Cardiac septum (tissue), 1 donor: ENCODE results near the gene SLC16A11. TPM values are rescaled to one million over a fixed set of nuclear protein-coding genes. Genes with fewer than 3 reads are reported as not detected.

ENCODE experiments used
- DNase-seq: peaks from one replicate; pipeline ENCODE4 v3.0.0-alpha.2; 2020; ENCODE audit warnings: low spot score
- intact Hi-C: fragments of 100-400 bp; cut with DNase I; formaldehyde crosslinking; loops from one replicate; pipeline ENCODE4 v1.14.0; 2022
- total RNA-seq: library from RNA; stranded (reverse); fragmentation: NEBNext Ultra II Directional; extraction: Animal tissue kit (Norgen Biotek cat#: 25700); gene quantifications from one replicate; pipeline ENCODE4 v1.2.1, GENCODE V29; 2021
- donor health status: DM: no; HTN: no; CAD: no.

The SLC16A11 gene
- total RNA-seq, 1 donor from 2014 or later: 1.1 TPM

GRCh38 chr17:7016418-7016817, 27.5 kb downstream of the SLC16A11 start:
- intact Hi-C loops: no loop called here
- DNase-seq: no peak

- intact Hi-C loops: loop anchor here (5.0 kb wide), 2 partner anchors 348 to 363 kb away; partner anchors contain the start of genes C17orf100 and MED31
- no peak for DNase-seq
These were observed 28.6 kb downstream of the SLC16A11 start for GRCh38 chr17:7014995-7015958.

GRCh38 chr17:7014261-7014994, 29.5 kb downstream of the SLC16A11 start:
- DNase-seq: peak; percentile 99
- intact Hi-C loops: loop anchor here (5.0 kb wide), 2 partner anchors 347 to 362 kb away; partner anchors contain the start of genes C17orf100 and MED31

- no peak for DNase-seq
- intact Hi-C loops: loop anchor here (5.0 kb wide), 2 partner anchors 345 to 360 kb away; partner anchors contain the start of genes C17orf100 and MED31
These were observed 32.0 kb downstream of the SLC16A11 start for GRCh38 chr17:7011942-7012254.

GRCh38 chr17:7011415-7011814, 32.5 kb downstream of the SLC16A11 start:
- no peak for DNase-seq

GRCh38 chr17:7010523-7010922, 33.4 kb downstream of the SLC16A11 start:
- intact Hi-C loops: loop anchor here (5.0 kb wide), 2 partner anchors 343 to 358 kb away; partner anchors contain the start of genes C17orf100 and MED31
- DNase-seq: no peak

More at GRCh38 chr17:7011415-7011814, 32.5 kb downstream of the SLC16A11 start:
- intact Hi-C loops: loop anchor here (5.0 kb wide), 2 partner anchors 344 to 359 kb away; partner anchors contain the start of genes C17orf100 and MED31

- no peak for DNase-seq
- intact Hi-C loops: loop anchor here (10.0 kb wide), 1 partner anchor 162 kb away; no protein-coding TSS in a partner anchor
These were observed 36.7 kb downstream of the SLC16A11 start for GRCh38 chr17:7007143-7007542.

GRCh38 chr17:7005716-7006115, 38.2 kb downstream of the SLC16A11 start:
- intact Hi-C loops: loop anchor here (2.0 to 10.0 kb wide), 2 partner anchors 91 to 161 kb away; no protein-coding TSS in a partner anchor
- no peak for DNase-seq

GRCh38 chr17:7004398-7005253, 39.3 kb downstream of the SLC16A11 start:
- intact Hi-C loops: loop anchor here (2.0 to 10.0 kb wide), 2 partner anchors 90 to 160 kb away; no protein-coding TSS in a partner anchor
- no peak for DNase-seq

- intact Hi-C loops: loop anchor here (2.0 to 10.0 kb wide), 2 partner anchors 89 to 159 kb away; no protein-coding TSS in a partner anchor
- no peak for DNase-seq
These were observed 40.1 kb downstream of the SLC16A11 start for GRCh38 chr17:7003745-7004144.

- intact Hi-C loops: loop anchor here (10.0 kb wide), 1 partner anchor 158 kb away; no protein-coding TSS in a partner anchor
- no peak for DNase-seq
These were observed 41.4 kb downstream of the SLC16A11 start for GRCh38 chr17:7002288-7003047.

GRCh38 chr17:7001318-7001961, 42.5 kb downstream of the SLC16A11 start:
- intact Hi-C loops: loop anchor here (10.0 kb wide), 1 partner anchor 157 kb away; no protein-coding TSS in a partner anchor
- no peak for DNase-seq

- intact Hi-C loops: no loop called here
These were observed 44.9 kb downstream of the SLC16A11 start for GRCh38 chr17:6998855-6999508.

GRCh38 chr17:6997171-6997570, 46.7 kb downstream of the SLC16A11 start:
- intact Hi-C loops: no loop called here
- no peak for DNase-seq

More at GRCh38 chr17:6998855-6999508, 44.9 kb downstream of the SLC16A11 start:
- no peak for DNase-seq

- intact Hi-C loops: no loop called here
- DNase-seq: no peak
These were observed 47.5 kb downstream of the SLC16A11 start for GRCh38 chr17:6996256-6997011.

- intact Hi-C loops: no loop called here
- DNase-seq: no peak
These were observed 48.2 kb downstream of the SLC16A11 start, which contains the start of gene ALOX12 for GRCh38 chr17:6995500-6996255. Gene ALOX12, plus strand, starts transcription at chr17:6996049. Its CDS starts 69 bp downstream, at chr17:6996118.
